A549 (cell line): ENCODE measurements around the gene AIG1. TPM values are rescaled to one million over a fixed set of nuclear protein-coding genes. Genes with fewer than 3 reads are reported as not detected.
A peak's percentile ranks its signal among the peaks of the same experiment; 100 is the strongest.

Experiments
- ATAC-seq, 2 experiments: fragments of 200-7000 bp in 1 of 2; fragments of >200 bp in 1 of 2; cut with Nextera tagmentation in 1 of 2; cut with Tn5 transposase in 1 of 2; 3 replicates each; pipeline versions ENCODE4 v1.8.0 to v1.9.1; 2018 to 2020; ENCODE audit warnings: mild to moderate bottlenecking in 1 of 2, moderate library complexity in 1 of 2
- CTCF ChIA-PET: fragments of 300-600 bp; sonication (Branson Sonifier 250); formaldehyde crosslinking; extraction: SDS; loops from one replicate; lab custom pipeline; 2021; ENCODE audit warnings: antibody characterized with exemption, inconsistent platforms; lab: Yijun Ruan, JAX
- POLR2A ChIA-PET: fragments of 350-600 bp; formaldehyde crosslinking; extraction: SDS; loops from one replicate; lab custom pipeline; 2021; ENCODE audit warnings: antibody characterized with exemption, inconsistent platforms; lab: Yijun Ruan, JAX
- DNase-seq, 2 experiments: peaks; one replicate each; pipeline versions ENCODE4 v3.0.0 to v3.0.0-alpha.2; 2011 to 2016; ENCODE audit warnings: low read depth in 1 of 2, low spot score in 1 of 2
- FAIRE-seq: peaks from 2 replicates; lab custom pipeline; 2011; peaks lifted over from hg19 to GRCh38; lab: Jason Lieb, UNC
- H3K27ac ChIP-seq, 2 experiments: fragments of >200 bp; sonication (Bioruptor Twin); formaldehyde crosslinking; 3 replicates each; pipeline ENCODE4 v1.5.1; 2016 to 2017
- H3K4me1 ChIP-seq: fragments of >200 bp; sonication (Bioruptor Twin); formaldehyde crosslinking; 3 replicates; pipeline ENCODE4 v1.6.1; 2016
- H3K4me2 ChIP-seq: fragments of >200 bp; sonication (Bioruptor Twin); formaldehyde crosslinking; 3 replicates; pipeline ENCODE4 v1.6.1; 2016
- H3K4me3 ChIP-seq: fragments of >200 bp; sonication (Bioruptor Twin); formaldehyde crosslinking; 3 replicates; pipeline ENCODE4 v1.5.1; 2016
- H3K9me3 ChIP-seq: fragments of >200 bp; sonication (Bioruptor Twin); formaldehyde crosslinking; 3 replicates; pipeline ENCODE4 v1.6.1; 2016
- ATOH8 ChIP-seq: fragments of 250-450 bp; sonication (Bioruptor Pico); IDR thresholded peaks from 2 replicates; pipeline ENCODE4 v1.5.0; 2020; ENCODE audit warnings: low read depth, mild to moderate bottlenecking, moderate library complexity
- CHD2 ChIP-seq: fragments of 150-350 bp; IDR thresholded peaks from 2 replicates; pipeline ENCODE4 v1.6.1; 2014; ENCODE audit warnings: low read length; ENCODE audit not compliant: partially characterized antibody
- EP300 ChIP-seq, 2 experiments: fragments of >200 bp; sonication (Bioruptor Twin); formaldehyde crosslinking; IDR thresholded peaks; 2 replicates in 1 of 2; 3 replicates in 1 of 2; pipeline ENCODE4 v1.6.1; 2016 to 2017
- FOSB ChIP-seq: fragments of 250-450 bp; sonication (Bioruptor Pico); IDR thresholded peaks from 2 replicates; pipeline ENCODE4 v1.5.0; 2020; ENCODE audit warnings: mild to moderate bottlenecking, moderate library complexity
- FOXS1 ChIP-seq: fragments of 250-450 bp; sonication (Bioruptor Pico); IDR thresholded peaks from 2 replicates; pipeline ENCODE4 v1.5.0; 2020; ENCODE audit warnings: mild to moderate bottlenecking, moderate library complexity
- GATA3 ChIP-seq: IDR thresholded peaks from 2 replicates; pipeline ENCODE4 v1.6.1; 2012; ENCODE audit warnings: borderline replicate concordance
- HOXB13 ChIP-seq: fragments of 250-450 bp; sonication (Bioruptor Pico); IDR thresholded peaks from 2 replicates; pipeline ENCODE4 v1.5.0; 2020; ENCODE audit warnings: low read depth, mild to moderate bottlenecking, moderate library complexity
- KDM1A ChIP-seq: fragments of 200-600 bp; sonication (generic); IDR thresholded peaks from 2 replicates; pipeline ENCODE4 v1.6.1; 2016; ENCODE audit warnings: low read depth, mild to moderate bottlenecking
- MAFK ChIP-seq: fragments of 450-650 bp; IDR thresholded peaks from 2 replicates; pipeline ENCODE4 v1.6.1; 2014; ENCODE audit not compliant: partially characterized antibody
- MAX ChIP-seq: IDR thresholded peaks from 2 replicates; pipeline ENCODE4 v1.6.1; 2012
- NPAS2 ChIP-seq: fragments of 250-450 bp; sonication (Bioruptor Pico); IDR thresholded peaks from 2 replicates; pipeline ENCODE4 v1.8.0; 2022; ENCODE audit warnings: mild to moderate bottlenecking, moderate library complexity, borderline replicate concordance
- PHF8 ChIP-seq: fragments of 200-600 bp; sonication (generic); IDR thresholded peaks from 2 replicates; pipeline ENCODE4 v1.6.1; 2016; ENCODE audit warnings: low read depth, mild to moderate bottlenecking, antibody characterized with exemption, moderate library complexity, borderline replicate concordance
- POLR2A ChIP-seq: IDR thresholded peaks from 2 replicates; pipeline ENCODE4 v1.6.1; 2012; ENCODE audit warnings: mild to moderate bottlenecking, low read length
- RAD21 ChIP-seq, 2 experiments: fragments of >200 bp in 1 of 2; sonication (Bioruptor Twin) in 1 of 2; formaldehyde crosslinking in 1 of 2; IDR thresholded peaks in 1 of 2; conservative IDR thresholded peaks in 1 of 2; 2 replicates in 1 of 2; 3 replicates in 1 of 2; pipeline ENCODE4 v1.6.1; 2012 to 2018; ENCODE audit warnings: inconsistent platforms in 1 of 2
- RCOR1 ChIP-seq: fragments of 150-350 bp; IDR thresholded peaks from 2 replicates; pipeline ENCODE4 v1.6.1; 2014; ENCODE audit warnings: antibody characterized with exemption, low read length, low read depth
- SMC3 ChIP-seq: fragments of >200 bp; sonication (Bioruptor Twin); formaldehyde crosslinking; IDR thresholded peaks from 3 replicates; pipeline ENCODE4 v1.6.1; 2018; ENCODE audit warnings: inconsistent platforms
- SREBF2 ChIP-seq: fragments of 450-650 bp; IDR thresholded peaks from 2 replicates; pipeline ENCODE4 v1.6.1; 2014; ENCODE audit warnings: mild to moderate bottlenecking, moderate library complexity
- ZC3H11A ChIP-seq: fragments of 450-650 bp; IDR thresholded peaks from 2 replicates; pipeline ENCODE4 v1.6.1; 2014; ENCODE audit warnings: antibody characterized with exemption, mild to moderate bottlenecking
- ZFP36 ChIP-seq: fragments of 450-650 bp; IDR thresholded peaks from 2 replicates; pipeline ENCODE4 v1.6.1; 2014; ENCODE audit warnings: borderline replicate concordance; ENCODE audit not compliant: partially characterized antibody
- ZNF302 ChIP-seq: fragments of 250-450 bp; sonication (Bioruptor Pico); IDR thresholded peaks from 2 replicates; pipeline ENCODE4 v1.9.0; 2021; ENCODE audit warnings: inconsistent platforms, mild to moderate bottlenecking, moderate library complexity
- WGBS: methylation state at CpG from one replicate; pipeline ENCODE4 v1.1.6; 2017; ENCODE audit errors: missing lambda C conversion rate; 5-methylcytosine and 5-hydroxymethylcytosine counted together
- polyA plus RNA-seq, 4 experiments: library from polyadenylated mRNA; depleted of rRNA in 3 of 4; stranded (reverse); fragments of >200 nt; fragmentation: RNase III in 1 of 4; extraction: RNeasy Plus Mini Kit Qiagen cat#74134 plus additional on column Dnase treatment in 1 of 4; gene quantifications; 2 replicates in 3 of 4; 3 replicates in 1 of 4; pipeline ENCODE4 v1.2.3, GENCODE V29; 2011 to 2017
- TF ChIP-seq, protein P1 (sequence below): fragments of >200 bp; sonication (Bioruptor Twin); formaldehyde crosslinking; IDR thresholded peaks from 2 replicates; pipeline ENCODE4 v1.6.1; 2016
- TF ChIP-seq, protein P2 (sequence below): fragments of >200 bp; sonication (Bioruptor Twin); formaldehyde crosslinking; IDR thresholded peaks from 3 replicates; pipeline ENCODE4 v1.6.1; 2016
- TF ChIP-seq, protein P3 (sequence below): fragments of 200-600 bp; sonication (generic); IDR thresholded peaks from 2 replicates; pipeline ENCODE4 v1.6.1; 2016; ENCODE audit warnings: antibody characterized with exemption, mild to moderate bottlenecking, moderate library complexity
- TF ChIP-seq, protein P4 (sequence below): IDR thresholded peaks from 2 replicates; pipeline ENCODE4 v1.6.1; 2012
- TF ChIP-seq, protein P5 (sequence below): IDR thresholded peaks from 2 replicates; pipeline ENCODE4 v1.6.1; 2012; ENCODE audit warnings: low read depth, borderline replicate concordance

The AIG1 gene
- polyA plus RNA-seq, 2 of the 4 experiments (the other 2 are of a cell fraction): 29.5 to 38.3 TPM

GRCh38 chr6:143206550-143206949 lies 145.9 kb downstream of the AIG1 start:
- ATAC-seq: no peak
- CTCF ChIA-PET: interaction anchor here (1.0 kb wide), 1 partner anchor 10 kb away, joined by 3 read pairs; no protein-coding TSS in a partner anchor

GRCh38 chr6:143210420-143210819 lies 149.7 kb downstream of the AIG1 start:
- CTCF ChIA-PET: no interaction called here

More at GRCh38 chr6:143206550-143206949, 145.9 kb downstream of the AIG1 start:
- DNase-seq (no peak), FAIRE-seq (no peak)
- WGBS: 93% methylated on average over 1 of the region's 1 CpG
- Histone ChIP-seq H3K4me1 (no peaks in the 10 kb centered on the region), H3K9me3 (no peaks in the 10 kb centered on the region), H3K4me3 (no peak overlapping the region), H3K4me2 (no peak overlapping the region), H3K27ac (no peak overlapping the region)
- POLR2A ChIA-PET: no interaction called here
- TF ChIP-seq ZC3H11A: no peak
- TF ChIP-seq CHD2: no peak
- TF ChIP-seq HOXB13 (CRISPR knock-in tag): no peak
- TF ChIP-seq, protein P1, sequence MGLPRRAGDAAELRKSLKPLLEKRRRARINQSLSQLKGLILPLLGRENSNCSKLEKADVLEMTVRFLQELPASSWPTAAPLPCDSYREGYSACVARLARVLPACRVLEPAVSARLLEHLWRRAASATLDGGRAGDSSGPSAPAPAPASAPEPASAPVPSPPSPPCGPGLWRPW: no peak
- no peak for TF ChIP-seq MAX
- peak; percentile 89 for TF ChIP-seq MAFK

DNA sequence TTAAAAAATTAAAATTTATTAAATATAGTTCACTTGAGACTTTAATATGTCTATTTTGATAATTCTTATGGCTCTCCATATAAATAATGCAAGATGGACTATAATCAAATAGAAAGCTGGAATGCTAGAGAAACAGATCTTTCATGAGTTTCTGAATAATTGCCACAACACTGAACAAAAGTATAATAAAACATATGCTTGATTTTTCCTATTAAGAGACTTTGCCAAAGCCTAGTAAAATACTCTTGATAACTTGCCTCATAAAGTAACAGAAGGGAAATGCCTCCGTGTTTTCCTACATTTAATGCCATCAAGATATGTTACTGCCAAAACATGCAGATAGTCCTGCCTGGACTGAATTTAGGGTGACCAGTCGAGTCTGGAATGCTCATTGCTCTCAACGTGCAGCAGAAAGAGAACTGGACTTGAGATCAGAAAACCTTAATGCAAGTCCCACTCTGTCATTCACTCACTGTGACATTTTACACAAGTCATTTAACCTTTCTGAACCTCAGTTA lies 153.2 kb downstream of the AIG1 start:
- no peak for ATAC-seq
- H3K4me3 ChIP-seq: no peak overlapping the region
- 58% methylated on average over 3 of the region's 3 CpGs for WGBS
- no peak for TF ChIP-seq MAFK
- no peak for TF ChIP-seq EP300 (IDR thresholded peaks at IDR 0.05)
- TF ChIP-seq RAD21 (conservative IDR thresholded peaks at IDR 0.05 in 1 of 2, IDR thresholded peaks at IDR 0.05 in 1 of 2): no peak
- TF ChIP-seq KDM1A: no peak
- TF ChIP-seq, protein P2, sequence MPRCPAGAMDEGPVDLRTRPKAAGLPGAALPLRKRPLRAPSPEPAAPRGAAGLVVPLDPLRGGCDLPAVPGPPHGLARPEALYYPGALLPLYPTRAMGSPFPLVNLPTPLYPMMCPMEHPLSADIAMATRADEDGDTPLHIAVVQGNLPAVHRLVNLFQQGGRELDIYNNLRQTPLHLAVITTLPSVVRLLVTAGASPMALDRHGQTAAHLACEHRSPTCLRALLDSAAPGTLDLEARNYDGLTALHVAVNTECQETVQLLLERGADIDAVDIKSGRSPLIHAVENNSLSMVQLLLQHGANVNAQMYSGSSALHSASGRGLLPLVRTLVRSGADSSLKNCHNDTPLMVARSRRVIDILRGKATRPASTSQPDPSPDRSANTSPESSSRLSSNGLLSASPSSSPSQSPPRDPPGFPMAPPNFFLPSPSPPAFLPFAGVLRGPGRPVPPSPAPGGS: no peak
- TF ChIP-seq RCOR1: no peak
- no peak for TF ChIP-seq ATOH8
- TF ChIP-seq ZNF302: no peak
- TF ChIP-seq, protein P3, sequence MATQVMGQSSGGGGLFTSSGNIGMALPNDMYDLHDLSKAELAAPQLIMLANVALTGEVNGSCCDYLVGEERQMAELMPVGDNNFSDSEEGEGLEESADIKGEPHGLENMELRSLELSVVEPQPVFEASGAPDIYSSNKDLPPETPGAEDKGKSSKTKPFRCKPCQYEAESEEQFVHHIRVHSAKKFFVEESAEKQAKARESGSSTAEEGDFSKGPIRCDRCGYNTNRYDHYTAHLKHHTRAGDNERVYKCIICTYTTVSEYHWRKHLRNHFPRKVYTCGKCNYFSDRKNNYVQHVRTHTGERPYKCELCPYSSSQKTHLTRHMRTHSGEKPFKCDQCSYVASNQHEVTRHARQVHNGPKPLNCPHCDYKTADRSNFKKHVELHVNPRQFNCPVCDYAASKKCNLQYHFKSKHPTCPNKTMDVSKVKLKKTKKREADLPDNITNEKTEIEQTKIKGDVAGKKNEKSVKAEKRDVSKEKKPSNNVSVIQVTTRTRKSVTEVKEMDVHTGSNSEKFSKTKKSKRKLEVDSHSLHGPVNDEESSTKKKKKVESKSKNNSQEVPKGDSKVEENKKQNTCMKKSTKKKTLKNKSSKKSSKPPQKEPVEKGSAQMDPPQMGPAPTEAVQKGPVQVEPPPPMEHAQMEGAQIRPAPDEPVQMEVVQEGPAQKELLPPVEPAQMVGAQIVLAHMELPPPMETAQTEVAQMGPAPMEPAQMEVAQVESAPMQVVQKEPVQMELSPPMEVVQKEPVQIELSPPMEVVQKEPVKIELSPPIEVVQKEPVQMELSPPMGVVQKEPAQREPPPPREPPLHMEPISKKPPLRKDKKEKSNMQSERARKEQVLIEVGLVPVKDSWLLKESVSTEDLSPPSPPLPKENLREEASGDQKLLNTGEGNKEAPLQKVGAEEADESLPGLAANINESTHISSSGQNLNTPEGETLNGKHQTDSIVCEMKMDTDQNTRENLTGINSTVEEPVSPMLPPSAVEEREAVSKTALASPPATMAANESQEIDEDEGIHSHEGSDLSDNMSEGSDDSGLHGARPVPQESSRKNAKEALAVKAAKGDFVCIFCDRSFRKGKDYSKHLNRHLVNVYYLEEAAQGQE: no peak
- TF ChIP-seq PHF8: no peak
- no peak for TF ChIP-seq SMC3
- TF ChIP-seq, all 56 proteins: peak for 0
- H3K27ac ChIP-seq: no peak overlapping the region
- no peaks in the 10 kb centered on the region for H3K4me1 ChIP-seq
- no peak overlapping the region for H3K4me2 ChIP-seq
- CTCF ChIA-PET: no interaction called here
- H3K9me3 ChIP-seq: no peaks in the 10 kb centered on the region
- DNase-seq (no peak), FAIRE-seq (no peak)
- POLR2A ChIA-PET: no interaction called here

More at GRCh38 chr6:143210420-143210819, 149.7 kb downstream of the AIG1 start:
- FAIRE-seq (no peak), ATAC-seq (no peak), DNase-seq (no peak)
- no peak overlapping the region for H3K4me2 ChIP-seq
- H3K27ac ChIP-seq: no peak overlapping the region
- WGBS: 83% methylated on average over 2 of the region's 2 CpGs
- H3K9me3 ChIP-seq: no peaks in the 10 kb centered on the region
- POLR2A ChIA-PET: no interaction called here
- no peak overlapping the region for H3K4me3 ChIP-seq
- TF ChIP-seq ZNF302 (no peak), FOSB (no peak), SREBF2 (no peak), GATA3 (no peak), KDM1A (no peak), RCOR1 (no peak), FOXS1 (no peak), NPAS2 (CRISPR knock-in tag) (no peak), POLR2A (no peak), ZFP36 (no peak)
- TF ChIP-seq, protein P4, sequence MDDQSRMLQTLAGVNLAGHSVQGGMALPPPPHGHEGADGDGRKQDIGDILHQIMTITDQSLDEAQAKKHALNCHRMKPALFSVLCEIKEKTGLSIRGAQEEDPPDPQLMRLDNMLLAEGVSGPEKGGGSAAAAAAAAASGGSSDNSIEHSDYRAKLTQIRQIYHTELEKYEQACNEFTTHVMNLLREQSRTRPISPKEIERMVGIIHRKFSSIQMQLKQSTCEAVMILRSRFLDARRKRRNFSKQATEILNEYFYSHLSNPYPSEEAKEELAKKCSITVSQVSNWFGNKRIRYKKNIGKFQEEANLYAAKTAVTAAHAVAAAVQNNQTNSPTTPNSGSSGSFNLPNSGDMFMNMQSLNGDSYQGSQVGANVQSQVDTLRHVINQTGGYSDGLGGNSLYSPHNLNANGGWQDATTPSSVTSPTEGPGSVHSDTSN: no peak
- TF ChIP-seq, protein P5, sequence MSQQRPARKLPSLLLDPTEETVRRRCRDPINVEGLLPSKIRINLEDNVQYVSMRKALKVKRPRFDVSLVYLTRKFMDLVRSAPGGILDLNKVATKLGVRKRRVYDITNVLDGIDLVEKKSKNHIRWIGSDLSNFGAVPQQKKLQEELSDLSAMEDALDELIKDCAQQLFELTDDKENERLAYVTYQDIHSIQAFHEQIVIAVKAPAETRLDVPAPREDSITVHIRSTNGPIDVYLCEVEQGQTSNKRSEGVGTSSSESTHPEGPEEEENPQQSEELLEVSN: no peak
- no peaks in the 10 kb centered on the region for H3K4me1 ChIP-seq
